ENCODE results near the gene SPTBN1.

SPTBN1 gene

DNA sequence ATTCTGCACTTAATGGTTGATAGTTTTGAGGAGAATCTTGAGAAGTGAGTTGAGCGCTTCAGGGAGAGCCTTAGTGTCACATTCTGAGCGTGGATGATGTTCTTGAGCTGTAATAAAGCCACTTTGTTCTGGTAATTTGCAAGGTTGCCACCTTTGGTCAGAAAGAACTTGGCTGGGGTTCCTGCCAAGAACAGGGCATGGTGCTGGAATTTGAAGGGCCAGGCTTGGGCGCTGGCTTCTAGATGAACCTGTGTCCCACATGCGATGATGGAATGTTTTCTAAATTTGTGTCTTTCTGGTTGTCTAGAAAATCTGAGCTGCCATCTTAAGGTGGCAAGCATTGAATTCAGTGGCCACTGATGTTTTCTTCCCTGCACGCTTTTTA lies 143.2 kb downstream of the SPTBN1 start:
- DNase-seq (ENCODE audit: low read depth, low spot score): no peak

DNA sequence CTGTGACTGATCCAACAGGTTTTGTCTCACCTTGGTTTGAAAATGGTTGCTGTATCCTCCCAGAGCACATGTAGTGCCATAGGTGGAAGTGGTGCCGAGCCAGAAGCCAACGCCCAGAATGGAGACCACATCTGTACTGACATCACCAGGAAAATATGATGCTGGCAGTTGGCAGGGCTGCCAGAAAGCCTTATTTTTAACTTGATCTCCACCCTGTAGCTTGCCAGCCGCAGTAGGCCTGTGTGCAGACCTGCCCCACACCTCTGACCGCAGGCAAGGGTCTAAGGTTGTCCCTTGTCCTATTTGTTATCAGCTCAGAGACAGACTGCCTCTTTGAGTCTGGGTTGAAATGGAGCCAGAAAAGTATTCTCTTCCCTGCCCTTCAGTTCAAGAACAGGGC lies 143.8 kb downstream of the SPTBN1 start:
- Histone ChIP-seq H3K9me3 (ENCODE audit: insufficient read depth, low read length) (no peaks in the 10 kb centered on the region), H3K36me3 (ENCODE audit: insufficient read depth, insufficient read length, low read length) (peaks cover 35% of the 10 kb centered on the region), H3K9ac (ENCODE audit: insufficient read length, low read depth) (no peak overlapping the region), H3K27me3 (ENCODE audit: insufficient read depth, insufficient read length) (no peaks in the 10 kb centered on the region), H3K4me3 (ENCODE audit: insufficient read length, low read depth) (no peak overlapping the region), H3K4me1 (ENCODE audit: insufficient read depth, insufficient read length) (no peaks in the 10 kb centered on the region)
- TF ChIP-seq YY1 (IDR thresholded peaks at IDR 0.05; ENCODE audit: insufficient read depth, insufficient read length) (no peak), ZNF274 (IDR thresholded peaks at IDR 0.05; ENCODE audit: low read depth, low read length) (no peak), SUZ12 (IDR thresholded peaks at IDR 0.05; ENCODE audit: extremely low read depth, insufficient read depth, insufficient read length) (no peak)
- DNase-seq (ENCODE audit: low read depth, low spot score): no peak

More for the DNA sequence above, 143.2 kb downstream of the SPTBN1 start:
- H3K9ac ChIP-seq (ENCODE audit: insufficient read length, low read depth): no peak overlapping the region
- H3K9me3 ChIP-seq (ENCODE audit: insufficient read depth, low read length): no peaks in the 10 kb centered on the region
- H3K4me1 ChIP-seq (ENCODE audit: insufficient read depth, insufficient read length): no peaks in the 10 kb centered on the region
- H3K36me3 ChIP-seq (ENCODE audit: insufficient read depth, insufficient read length, low read length): peaks cover 35% of the 10 kb centered on the region
- H3K4me3 ChIP-seq (ENCODE audit: insufficient read length, low read depth): no peak overlapping the region
- H3K27me3 ChIP-seq (ENCODE audit: insufficient read depth, insufficient read length): no peaks in the 10 kb centered on the region
- TF ChIP-seq SUZ12 (IDR thresholded peaks at IDR 0.05; ENCODE audit: extremely low read depth, insufficient read depth, insufficient read length) (no peak), YY1 (IDR thresholded peaks at IDR 0.05; ENCODE audit: insufficient read depth, insufficient read length) (no peak), ZNF274 (IDR thresholded peaks at IDR 0.05; ENCODE audit: low read depth, low read length) (no peak)

DNA sequence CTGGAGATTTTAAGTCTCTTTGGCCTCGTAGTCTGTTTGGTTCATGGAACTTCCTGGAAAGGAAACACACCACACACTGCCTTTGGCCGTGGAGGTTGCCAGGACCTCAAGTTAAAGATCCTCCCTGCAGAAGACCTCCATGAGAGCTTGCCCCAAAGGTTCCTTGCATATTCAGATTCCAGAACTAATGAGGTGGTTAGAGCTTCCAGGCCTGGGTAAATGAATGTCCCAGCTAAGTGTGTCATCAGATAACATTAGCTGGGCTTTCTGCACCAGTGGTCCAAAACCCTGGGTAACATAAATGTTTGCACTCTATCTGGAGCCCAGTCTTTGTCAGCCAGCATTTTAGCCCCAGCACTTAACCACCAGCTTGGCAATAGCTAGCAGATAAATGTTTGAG lies 145.2 kb downstream of the SPTBN1 start:
- no peak overlapping the region for H3K9ac ChIP-seq (ENCODE audit: insufficient read length, low read depth)
- H3K36me3 ChIP-seq (ENCODE audit: insufficient read depth, insufficient read length, low read length): peaks cover 29% of the 10 kb centered on the region
- H3K4me1 ChIP-seq (ENCODE audit: insufficient read depth, insufficient read length): no peaks in the 10 kb centered on the region
- TF ChIP-seq YY1 (IDR thresholded peaks at IDR 0.05; ENCODE audit: insufficient read depth, insufficient read length): no peak
- no peak for TF ChIP-seq ZNF274 (IDR thresholded peaks at IDR 0.05; ENCODE audit: low read depth, low read length)
- no peak for TF ChIP-seq SUZ12 (IDR thresholded peaks at IDR 0.05; ENCODE audit: extremely low read depth, insufficient read depth, insufficient read length)
- no peak overlapping the region for H3K4me3 ChIP-seq (ENCODE audit: insufficient read length, low read depth)
- no peak for DNase-seq (ENCODE audit: low read depth, low spot score)
- H3K27me3 ChIP-seq (ENCODE audit: insufficient read depth, insufficient read length): no peaks in the 10 kb centered on the region
- no peaks in the 10 kb centered on the region for H3K9me3 ChIP-seq (ENCODE audit: insufficient read depth, low read length)

DNA sequence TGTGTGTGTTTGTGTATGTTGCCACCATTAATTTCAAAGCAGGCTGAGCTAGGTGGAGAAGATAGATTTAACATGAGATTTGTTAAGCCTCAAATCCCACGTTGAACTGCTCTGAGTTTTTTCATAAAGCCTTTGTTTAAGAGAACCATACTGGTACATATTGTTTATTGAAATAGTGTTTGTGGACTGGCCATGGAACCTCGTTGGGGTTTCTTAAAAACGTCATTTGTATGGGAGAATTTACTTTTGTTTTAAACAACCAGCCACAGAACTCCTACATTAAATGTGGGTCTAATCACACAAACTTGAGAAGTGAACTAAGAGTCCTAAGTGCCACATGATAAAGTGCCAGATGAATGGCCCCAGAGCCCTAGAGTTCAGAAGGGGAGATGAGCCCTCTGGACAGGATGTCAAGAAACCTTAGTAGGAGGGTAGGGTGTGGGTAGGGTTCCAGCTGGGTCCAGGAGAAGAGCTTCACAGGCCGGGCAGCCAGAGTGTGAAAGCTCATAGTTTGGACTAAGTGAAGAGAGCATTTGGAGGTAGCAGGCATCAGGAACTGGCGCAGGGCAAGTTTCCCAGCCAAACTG lies 146.7 kb downstream of the SPTBN1 start:
- no peak for DNase-seq (ENCODE audit: low read depth, low spot score)
- H3K9ac ChIP-seq (ENCODE audit: insufficient read length, low read depth): no peak overlapping the region
- no peaks in the 10 kb centered on the region for H3K4me1 ChIP-seq (ENCODE audit: insufficient read depth, insufficient read length)
- no peak for TF ChIP-seq SUZ12 (IDR thresholded peaks at IDR 0.05; ENCODE audit: extremely low read depth, insufficient read depth, insufficient read length)
- TF ChIP-seq ZNF274 (IDR thresholded peaks at IDR 0.05; ENCODE audit: low read depth, low read length): no peak
- no peak for TF ChIP-seq YY1 (IDR thresholded peaks at IDR 0.05; ENCODE audit: insufficient read depth, insufficient read length)
- no peak overlapping the region for H3K4me3 ChIP-seq (ENCODE audit: insufficient read length, low read depth)
- H3K9me3 ChIP-seq (ENCODE audit: insufficient read depth, low read length): no peaks in the 10 kb centered on the region
- H3K36me3 ChIP-seq (ENCODE audit: insufficient read depth, insufficient read length, low read length): peaks cover 23% of the 10 kb centered on the region
- H3K27me3 ChIP-seq (ENCODE audit: insufficient read depth, insufficient read length): no peaks in the 10 kb centered on the region

DNA sequence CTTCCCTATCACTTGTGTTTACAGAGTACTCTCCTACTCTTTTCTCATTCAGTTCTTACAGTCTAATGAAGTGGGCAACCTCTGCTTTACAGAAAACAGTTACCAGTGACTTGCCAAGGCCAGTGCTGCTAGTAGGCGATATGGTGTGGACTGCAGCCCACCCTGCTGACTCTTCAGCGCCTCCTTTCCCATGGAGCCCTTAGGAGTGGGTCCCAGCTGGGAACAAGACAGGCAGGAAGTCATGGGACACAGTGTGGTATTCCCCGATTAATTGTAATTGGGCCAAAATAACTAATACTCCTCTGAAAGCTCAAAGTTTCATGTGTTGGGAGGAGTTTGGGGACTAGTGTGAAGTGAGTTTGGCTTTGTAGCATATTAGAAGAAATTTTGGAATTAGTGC lies 147.2 kb downstream of the SPTBN1 start:
- Histone ChIP-seq H3K4me1 (ENCODE audit: insufficient read depth, insufficient read length) (no peaks in the 10 kb centered on the region), H3K9ac (ENCODE audit: insufficient read length, low read depth) (no peak overlapping the region)

DNA sequence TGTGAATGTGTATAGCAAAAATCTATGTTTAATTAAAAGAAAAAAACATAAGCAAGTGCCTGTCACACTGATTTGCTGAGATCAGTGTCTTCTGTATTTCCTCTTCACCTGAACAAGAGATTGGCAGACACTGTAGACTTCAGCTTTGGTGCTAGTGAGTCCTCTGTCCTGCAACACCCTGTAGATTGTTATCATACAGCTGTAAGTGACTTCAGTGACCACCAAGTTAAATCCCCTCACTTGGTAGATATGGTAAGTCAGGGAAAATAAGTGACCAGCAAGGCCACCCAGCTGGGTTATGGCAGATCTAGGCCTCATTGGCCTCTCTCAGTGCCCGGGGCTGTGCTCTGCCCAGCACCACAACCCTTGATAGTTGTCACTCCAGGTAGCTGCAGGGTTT lies 147.7 kb downstream of the SPTBN1 start:
- no peaks in the 10 kb centered on the region for H3K9me3 ChIP-seq (ENCODE audit: insufficient read depth, low read length)
- peaks cover 22% of the 10 kb centered on the region for H3K36me3 ChIP-seq (ENCODE audit: insufficient read depth, insufficient read length, low read length)
- H3K27me3 ChIP-seq (ENCODE audit: insufficient read depth, insufficient read length): no peaks in the 10 kb centered on the region
- TF ChIP-seq SUZ12 (IDR thresholded peaks at IDR 0.05; ENCODE audit: extremely low read depth, insufficient read depth, insufficient read length) (no peak), ZNF274 (IDR thresholded peaks at IDR 0.05; ENCODE audit: low read depth, low read length) (no peak), YY1 (IDR thresholded peaks at IDR 0.05; ENCODE audit: insufficient read depth, insufficient read length) (no peak)
- H3K9ac ChIP-seq (ENCODE audit: insufficient read length, low read depth): no peak overlapping the region
- H3K4me1 ChIP-seq (ENCODE audit: insufficient read depth, insufficient read length): no peaks in the 10 kb centered on the region
- DNase-seq (ENCODE audit: low read depth, low spot score): no peak
- H3K4me3 ChIP-seq (ENCODE audit: insufficient read length, low read depth): no peak overlapping the region

More for the DNA sequence above, 147.2 kb downstream of the SPTBN1 start:
- Histone ChIP-seq H3K36me3 (ENCODE audit: insufficient read depth, insufficient read length, low read length) (peaks cover 25% of the 10 kb centered on the region), H3K9me3 (ENCODE audit: insufficient read depth, low read length) (no peaks in the 10 kb centered on the region), H3K27me3 (ENCODE audit: insufficient read depth, insufficient read length) (no peaks in the 10 kb centered on the region), H3K4me3 (ENCODE audit: insufficient read length, low read depth) (no peak overlapping the region)
- no peak for DNase-seq (ENCODE audit: low read depth, low spot score)
- TF ChIP-seq YY1 (IDR thresholded peaks at IDR 0.05; ENCODE audit: insufficient read depth, insufficient read length) (no peak), ZNF274 (IDR thresholded peaks at IDR 0.05; ENCODE audit: low read depth, low read length) (no peak), SUZ12 (IDR thresholded peaks at IDR 0.05; ENCODE audit: extremely low read depth, insufficient read depth, insufficient read length) (no peak)

DNA sequence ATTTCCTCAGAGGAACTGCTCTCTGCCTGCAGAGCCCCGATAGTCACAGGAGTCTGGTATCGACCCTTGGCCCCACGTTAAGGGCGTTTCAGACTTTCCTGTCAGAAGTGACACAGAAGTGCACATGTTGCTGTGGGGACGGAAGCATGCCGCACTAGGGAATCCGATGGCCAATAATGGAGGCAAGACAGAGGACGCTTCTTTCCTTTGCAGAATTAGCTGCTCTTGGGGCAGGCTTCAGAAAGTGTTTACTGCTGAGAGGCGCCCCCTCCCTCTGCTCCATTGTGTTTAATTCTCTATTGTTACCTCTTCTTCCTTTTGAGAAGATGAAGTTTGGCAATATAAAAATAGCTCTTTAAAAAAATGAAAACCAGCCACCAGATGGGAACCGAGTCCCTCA lies 148.7 kb downstream of the SPTBN1 start:
- Histone ChIP-seq H3K9me3 (ENCODE audit: insufficient read depth, low read length) (no peaks in the 10 kb centered on the region), H3K36me3 (ENCODE audit: insufficient read depth, insufficient read length, low read length) (peaks cover 11% of the 10 kb centered on the region), H3K4me1 (ENCODE audit: insufficient read depth, insufficient read length) (no peaks in the 10 kb centered on the region), H3K27me3 (ENCODE audit: insufficient read depth, insufficient read length) (no peaks in the 10 kb centered on the region), H3K4me3 (ENCODE audit: insufficient read length, low read depth) (no peak overlapping the region), H3K9ac (ENCODE audit: insufficient read length, low read depth) (no peak overlapping the region)
- no peak for DNase-seq (ENCODE audit: low read depth, low spot score)
- no peak for TF ChIP-seq YY1 (IDR thresholded peaks at IDR 0.05; ENCODE audit: insufficient read depth, insufficient read length)
- TF ChIP-seq SUZ12 (IDR thresholded peaks at IDR 0.05; ENCODE audit: extremely low read depth, insufficient read depth, insufficient read length): no peak
- TF ChIP-seq ZNF274 (IDR thresholded peaks at IDR 0.05; ENCODE audit: low read depth, low read length): no peak
